ENCODE data around the gene FUT2. TPM values are rescaled to one million over a fixed set of nuclear protein-coding genes. Genes with fewer than 3 reads are reported as not detected.

FUT2 gene
- total RNA-seq, 1 donor from 2014 or later, result not detected

- no peak overlapping the region for H3K27ac Mint-ChIP-seq
- CTCF ChIA-PET, result no interaction called here
- peaks cover 1% of the 10 kb centered on the region for H3K27me3 Mint-ChIP-seq
- H3K4me1 Mint-ChIP-seq, result peaks cover 7% of the 10 kb centered on the region
- no peaks in the 10 kb centered on the region for H3K9me3 Mint-ChIP-seq
- intact Hi-C loops (cut with micrococcal nuclease), result no loop called here
- no peak for ATAC-seq (ENCODE audit: low read depth)
- H3K36me3 Mint-ChIP-seq (ENCODE audit: low read depth), result no peaks in the 10 kb centered on the region
- no peak for TF ChIP-seq CTCF (IDR thresholded peaks at IDR 0.05)
- no peak overlapping the region for H3K4me3 Mint-ChIP-seq
- no peak for DNase-seq
- POLR2A ChIA-PET, result no interaction called here
Measured at GRCh38 chr19:48670699-48671445, 24.9 kb upstream of the FUT2 start.

GRCh38 chr19:48671446-48671995 lies 24.2 kb upstream of the FUT2 start:
- H3K27me3 Mint-ChIP-seq, result peaks cover 1% of the 10 kb centered on the region
- H3K4me1 Mint-ChIP-seq, result peaks cover 7% of the 10 kb centered on the region
- H3K4me3 Mint-ChIP-seq, result no peak overlapping the region
- no peak for TF ChIP-seq CTCF (IDR thresholded peaks at IDR 0.05)
- no peak overlapping the region for H3K27ac Mint-ChIP-seq
- POLR2A ChIA-PET, result no interaction called here
- no peaks in the 10 kb centered on the region for H3K9me3 Mint-ChIP-seq
- intact Hi-C loops (cut with micrococcal nuclease), result no loop called here
- no peak for ATAC-seq (ENCODE audit: low read depth)
- CTCF ChIA-PET, result no interaction called here
- no peak for DNase-seq
- H3K36me3 Mint-ChIP-seq (ENCODE audit: low read depth), result no peaks in the 10 kb centered on the region

- CTCF ChIA-PET, result no interaction called here
- POLR2A ChIA-PET, result no interaction called here
- peaks cover 7% of the 10 kb centered on the region for H3K4me1 Mint-ChIP-seq
- intact Hi-C loops (cut with micrococcal nuclease), result no loop called here
- H3K27me3 Mint-ChIP-seq, result peaks cover 1% of the 10 kb centered on the region
- no peak for TF ChIP-seq CTCF (IDR thresholded peaks at IDR 0.05)
- DNase-seq (no peak), ATAC-seq (ENCODE audit: low read depth) (no peak)
- H3K9me3 Mint-ChIP-seq, result no peaks in the 10 kb centered on the region
- H3K4me3 Mint-ChIP-seq, result no peak within 1 kb of the TSS
- no peaks in the 10 kb centered on the region for H3K36me3 Mint-ChIP-seq (ENCODE audit: low read depth)
- no peak within 1 kb of the TSS for H3K27ac Mint-ChIP-seq
Measured at GRCh38 chr19:48672994-48673393, 22.8 kb upstream of the FUT2 start, which contains the start of gene NTN5. NTN5 (minus strand) TSS chr19:48673017; CDS start chr19:48670986, 2,031 bp downstream.

GRCh38 chr19:48673436-48674100 lies 22.2 kb upstream of the FUT2 start:
- H3K27me3 Mint-ChIP-seq, result peaks cover 1% of the 10 kb centered on the region
- H3K27ac Mint-ChIP-seq, result no peak overlapping the region
- ATAC-seq (ENCODE audit: low read depth) (no peak), DNase-seq (no peak)
- no peaks in the 10 kb centered on the region for H3K9me3 Mint-ChIP-seq
- H3K4me3 Mint-ChIP-seq, result no peak overlapping the region
- intact Hi-C loops (cut with micrococcal nuclease), result no loop called here
- peaks cover 7% of the 10 kb centered on the region for H3K4me1 Mint-ChIP-seq
- H3K36me3 Mint-ChIP-seq (ENCODE audit: low read depth), result no peaks in the 10 kb centered on the region
- no peak for TF ChIP-seq CTCF (IDR thresholded peaks at IDR 0.05)
- POLR2A ChIA-PET, result interaction anchor here (1.2 kb wide), 1 partner anchor 24 kb away, joined by 5 read pairs; no protein-coding TSS in a partner anchor
- CTCF ChIA-PET, result no interaction called here

GRCh38 chr19:48674216-48674809 lies 21.5 kb upstream of the FUT2 start:
- DNase-seq (no peak), ATAC-seq (ENCODE audit: low read depth) (no peak)
- Mint-ChIP-seq H3K4me3 (no peak overlapping the region), H3K27ac (no peak overlapping the region), H3K27me3 (peaks cover 1% of the 10 kb centered on the region), H3K36me3 (ENCODE audit: low read depth) (no peaks in the 10 kb centered on the region), H3K4me1 (peaks cover 7% of the 10 kb centered on the region), H3K9me3 (no peaks in the 10 kb centered on the region)
- ChIA-PET POLR2A (interaction anchor here (0.5 to 1.2 kb wide), 2 partner anchors 25 to 101 kb away, joined by 5 to 6 read pairs; no protein-coding TSS in a partner anchor), CTCF (interaction anchor here (0.9 to 2.1 kb wide), 9 partner anchors 9 to 65 kb away, joined by 3 to 15 read pairs (median 3); partner anchors contain the start of gene CA11)
- TF ChIP-seq CTCF (IDR thresholded peaks at IDR 0.05), result no peak
- intact Hi-C loops (cut with micrococcal nuclease), result no loop called here

Data from activated B cell treated with CpG ODN at 0.5 μM for 24 hours (primary cell).